ENCODE data around the gene RXRA.

Gene RXRA

GRCh38 chr9:134420974-134421432, 94.7 kb downstream of the RXRA start:
- no peak for DNase-seq

DNA sequence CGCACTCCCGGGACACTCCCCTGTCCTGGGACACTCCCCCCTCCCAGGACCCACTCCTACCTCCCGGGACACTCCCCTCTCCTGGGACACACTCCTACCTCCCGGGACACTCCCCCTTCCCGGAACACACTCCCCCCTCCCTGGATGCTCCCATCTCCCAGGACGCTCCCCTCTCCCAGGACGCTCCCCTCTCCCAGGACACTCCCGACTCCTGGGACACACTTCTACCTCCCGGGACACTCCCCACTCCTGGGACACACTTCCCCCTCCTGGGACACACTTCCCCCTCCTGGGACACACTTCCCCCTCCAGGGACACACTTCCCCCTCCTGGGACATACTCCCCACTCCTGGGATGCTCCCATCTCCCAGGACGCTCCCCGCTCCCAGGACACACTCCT, 95.6 kb downstream of the RXRA start:
- DNase-seq: no peak

- DNase-seq: no peak
Measured at GRCh38 chr9:134422301-134423090, 96.2 kb downstream of the RXRA start.

DNA sequence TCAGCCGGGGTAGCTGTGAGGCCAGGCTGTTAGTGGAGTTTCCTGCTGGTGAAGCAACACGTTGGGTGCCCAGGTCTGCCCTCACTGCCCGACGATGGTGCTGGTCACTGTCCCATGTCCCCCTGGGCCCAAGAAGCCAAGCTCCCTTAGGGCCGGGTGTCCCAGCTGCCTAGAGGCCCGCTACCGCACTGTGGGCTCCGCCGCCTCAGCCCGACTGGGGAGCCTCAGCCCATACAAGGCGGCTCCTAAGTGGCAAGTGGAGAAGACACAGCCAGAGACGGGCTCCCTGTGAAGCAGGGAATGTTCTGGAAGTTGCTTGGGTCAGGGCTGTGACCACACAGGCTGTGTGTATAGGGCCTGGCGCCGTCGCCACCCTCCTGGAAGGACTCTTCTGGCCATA, 96.9 kb downstream of the RXRA start:
- no peak for DNase-seq

GRCh38 chr9:134423749-134424148, 97.5 kb downstream of the RXRA start:
- DNase-seq: no peak

DNA sequence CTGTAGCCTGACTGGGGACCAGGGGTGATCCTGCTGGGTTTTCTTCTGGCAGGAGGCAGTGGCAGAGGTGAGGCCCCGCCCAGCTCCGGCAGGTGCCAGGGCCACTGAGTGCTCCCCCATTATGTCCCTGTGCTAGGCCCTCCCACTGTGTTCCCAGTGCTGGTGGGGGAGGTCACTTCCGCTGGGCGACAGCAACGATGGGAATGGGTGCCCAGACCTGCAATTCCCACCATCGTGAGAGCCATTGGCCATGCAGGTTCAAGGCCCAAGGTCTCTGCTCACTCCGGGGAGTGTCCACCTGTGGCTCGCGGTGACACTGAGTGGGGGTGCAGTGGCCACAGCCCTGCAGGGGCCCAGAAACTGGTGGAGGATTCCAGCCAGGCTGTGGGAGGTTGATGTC, 98.6 kb downstream of the RXRA start:
- DNase-seq: no peak

- no peak for DNase-seq
Measured at GRCh38 chr9:134425401-134425800, 99.1 kb downstream of the RXRA start.

DNA sequence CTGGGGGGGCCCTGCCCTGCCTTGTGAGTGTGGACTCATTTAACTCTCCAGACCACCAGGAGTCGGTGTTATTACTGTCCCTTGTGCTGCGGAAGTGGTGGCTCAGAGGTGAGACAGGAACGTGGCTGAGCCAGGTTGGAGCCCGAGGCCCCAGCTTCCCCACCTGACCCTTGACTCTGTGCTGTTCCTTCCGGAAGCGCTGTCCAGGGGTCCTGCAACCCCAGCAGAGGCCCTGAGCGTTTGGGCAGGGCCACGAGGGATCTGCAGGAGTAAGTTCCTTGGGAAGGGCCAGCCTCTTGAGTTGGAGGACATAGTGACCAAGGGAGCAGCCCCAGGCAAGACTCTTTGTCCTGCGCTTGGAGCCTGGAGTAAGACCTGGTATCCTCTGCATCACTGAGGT, 99.6 kb downstream of the RXRA start:
- no peak for DNase-seq

- DNase-seq: no peak
Measured at GRCh38 chr9:134426436-134426835, 100.2 kb downstream of the RXRA start.

DNA sequence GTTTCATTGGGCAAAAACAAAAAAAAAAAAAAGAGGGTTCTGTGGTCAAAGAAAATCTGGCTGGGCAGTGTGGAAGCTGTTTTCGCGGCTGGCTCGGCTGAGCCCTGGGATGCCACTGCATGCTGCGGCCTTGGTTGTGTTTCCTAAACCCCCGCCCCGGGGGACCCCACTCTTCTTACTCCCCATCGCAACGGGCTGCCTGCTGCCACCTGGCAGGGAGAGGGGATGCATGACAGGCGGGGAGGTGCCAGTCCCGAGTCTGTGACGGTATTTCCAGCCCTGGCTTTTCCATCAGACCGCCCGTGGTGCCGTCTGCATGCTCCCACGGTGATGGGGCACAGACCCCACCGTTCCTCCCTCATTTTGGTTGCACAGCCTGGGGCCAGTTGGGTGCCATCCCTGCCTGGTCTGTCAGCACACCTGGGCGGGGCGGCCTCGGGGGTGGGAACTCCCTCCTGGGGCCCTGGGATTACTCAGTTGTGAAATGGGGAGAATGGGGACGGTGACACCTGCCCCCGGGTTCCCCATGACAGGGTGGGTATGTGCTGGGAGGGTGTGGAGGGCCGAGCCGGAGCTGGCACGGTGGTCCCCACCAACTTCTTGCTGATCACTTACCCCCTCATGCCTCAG, 101.0 kb downstream of the RXRA start:
- DNase-seq: no peak

- no peak for DNase-seq
Measured at GRCh38 chr9:134428559-134428958, 102.3 kb downstream of the RXRA start.

GRCh38 chr9:134429007-134429406, 102.8 kb downstream of the RXRA start:
- DNase-seq: no peak

DNA sequence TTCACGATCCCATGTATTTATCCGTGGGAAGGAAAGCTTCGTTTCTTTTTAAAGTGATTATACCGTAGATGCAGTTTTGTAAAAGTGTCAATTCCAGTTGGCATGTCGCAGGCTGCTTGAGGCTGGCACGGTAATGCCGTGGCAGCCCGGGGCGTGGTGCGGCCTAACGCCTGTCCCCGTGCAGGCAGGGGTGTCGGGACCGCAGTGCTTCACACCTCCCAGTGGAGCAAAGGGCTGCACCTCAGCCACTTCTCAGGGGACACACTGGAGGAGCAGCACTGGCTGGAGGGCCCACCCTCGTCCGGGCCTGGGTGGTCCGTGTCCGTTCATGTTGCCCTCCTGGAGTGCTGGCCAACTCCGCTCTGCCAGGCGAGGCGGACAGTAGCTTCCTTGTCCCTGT, 103.2 kb downstream of the RXRA start:
- no peak for DNase-seq

DNA sequence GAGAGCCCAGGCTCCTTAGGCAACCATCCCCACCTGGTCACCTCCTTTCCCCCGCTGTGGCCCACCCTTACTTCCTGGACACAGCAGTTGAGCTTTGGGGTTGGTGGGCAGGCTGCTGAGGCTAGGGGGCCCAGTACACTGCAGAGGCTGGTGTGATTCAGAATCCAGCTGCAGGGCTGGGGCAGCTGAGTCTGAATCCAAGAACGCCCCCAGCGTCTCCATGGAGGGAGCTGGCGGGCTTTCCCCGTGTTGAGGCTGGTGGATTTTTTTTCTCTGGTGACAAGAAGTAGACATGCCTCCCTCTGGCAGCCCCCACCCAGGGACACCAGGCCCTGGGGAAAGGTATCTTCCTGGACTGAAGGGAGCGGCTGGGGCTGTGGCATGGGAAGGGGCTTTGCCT, 104.8 kb downstream of the RXRA start:
- no peak for DNase-seq

DNA sequence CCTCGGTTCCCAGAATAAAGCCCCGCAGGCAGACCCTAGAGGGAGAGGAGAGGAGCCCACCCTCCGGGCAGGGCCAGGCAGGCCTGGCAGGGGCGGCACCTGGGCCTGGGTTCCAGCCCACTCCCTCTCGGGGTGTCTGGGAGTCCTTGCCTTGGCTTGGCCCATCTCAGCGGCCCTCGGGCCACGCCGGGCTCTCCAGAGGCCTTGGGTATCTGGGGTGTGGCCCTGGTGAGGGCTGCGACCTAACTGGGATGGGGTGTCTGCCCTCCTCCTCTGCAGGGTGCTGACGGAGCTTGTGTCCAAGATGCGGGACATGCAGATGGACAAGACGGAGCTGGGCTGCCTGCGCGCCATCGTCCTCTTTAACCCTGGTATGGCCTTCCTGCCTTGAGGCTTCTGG, 105.4 kb downstream of the RXRA start:
- DNase-seq: no peak

DNA sequence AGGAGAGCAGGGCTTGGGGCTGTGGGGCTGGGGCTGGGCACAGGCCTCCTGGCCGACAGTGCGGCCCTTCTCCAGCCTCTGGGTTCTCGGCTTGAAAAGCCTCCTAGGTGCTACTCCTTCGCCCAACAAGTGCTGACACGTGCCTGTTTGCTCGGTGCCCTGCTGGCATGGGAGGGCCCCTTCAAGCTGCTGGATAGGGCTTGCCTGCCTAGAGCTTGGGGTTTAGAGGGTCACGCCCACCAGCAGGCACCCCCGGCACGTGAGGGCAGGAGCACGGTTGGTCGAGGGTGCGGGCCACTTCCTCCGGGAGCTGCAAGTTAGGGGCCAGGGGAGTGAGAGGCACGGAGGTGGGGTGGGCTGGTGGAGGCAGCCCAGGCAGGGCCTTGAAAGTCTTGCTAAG, 106.2 kb downstream of the RXRA start:
- DNase-seq: no peak

- DNase-seq: no peak
Measured at GRCh38 chr9:134433101-134433500, 106.8 kb downstream of the RXRA start.

GRCh38 chr9:134433909-134434882, 107.9 kb downstream of the RXRA start:
- no peak for DNase-seq

DNA sequence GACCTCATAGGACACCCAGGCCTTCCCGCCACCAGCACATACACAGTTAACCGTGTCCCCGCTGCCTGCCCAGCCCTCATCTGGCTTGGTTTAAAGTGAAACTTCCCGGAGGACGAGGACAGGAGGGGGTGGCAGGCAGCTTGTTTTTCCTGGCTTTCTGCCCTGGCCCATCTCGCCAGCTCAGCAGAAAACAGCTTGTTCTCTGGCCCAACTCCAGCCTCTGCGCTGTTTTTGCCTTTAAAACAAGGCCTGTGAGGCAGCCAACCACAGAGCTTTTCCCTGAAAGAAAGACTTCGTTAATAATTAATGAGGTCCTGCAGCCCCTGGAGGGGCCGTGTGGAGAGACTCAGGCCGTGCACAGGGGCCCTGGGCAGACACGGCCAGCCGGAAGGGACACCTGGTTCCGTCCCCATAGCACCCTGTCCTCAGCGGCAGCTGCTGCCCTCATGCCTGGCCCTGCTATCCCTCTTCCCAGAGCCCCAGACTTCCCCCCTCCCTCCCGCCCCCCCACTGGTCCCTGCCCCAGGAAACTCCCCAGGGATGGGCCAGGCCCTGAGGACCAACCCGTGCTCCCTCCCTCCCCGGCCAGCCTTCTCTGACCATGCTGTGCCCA, 108.7 kb downstream of the RXRA start:
- no peak for DNase-seq

- no peak for DNase-seq
Measured at GRCh38 chr9:134435550-134436378, 109.5 kb downstream of the RXRA start.

DNA sequence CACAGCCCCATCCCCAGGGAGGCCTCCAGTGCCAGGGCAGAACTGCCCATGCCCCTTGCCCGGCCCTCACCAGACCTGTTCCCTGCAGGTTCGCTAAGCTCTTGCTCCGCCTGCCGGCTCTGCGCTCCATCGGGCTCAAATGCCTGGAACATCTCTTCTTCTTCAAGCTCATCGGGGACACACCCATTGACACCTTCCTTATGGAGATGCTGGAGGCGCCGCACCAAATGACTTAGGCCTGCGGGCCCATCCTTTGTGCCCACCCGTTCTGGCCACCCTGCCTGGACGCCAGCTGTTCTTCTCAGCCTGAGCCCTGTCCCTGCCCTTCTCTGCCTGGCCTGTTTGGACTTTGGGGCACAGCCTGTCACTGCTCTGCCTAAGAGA, 110.1 kb downstream of the RXRA start:
- DNase-seq: no peak

DNA sequence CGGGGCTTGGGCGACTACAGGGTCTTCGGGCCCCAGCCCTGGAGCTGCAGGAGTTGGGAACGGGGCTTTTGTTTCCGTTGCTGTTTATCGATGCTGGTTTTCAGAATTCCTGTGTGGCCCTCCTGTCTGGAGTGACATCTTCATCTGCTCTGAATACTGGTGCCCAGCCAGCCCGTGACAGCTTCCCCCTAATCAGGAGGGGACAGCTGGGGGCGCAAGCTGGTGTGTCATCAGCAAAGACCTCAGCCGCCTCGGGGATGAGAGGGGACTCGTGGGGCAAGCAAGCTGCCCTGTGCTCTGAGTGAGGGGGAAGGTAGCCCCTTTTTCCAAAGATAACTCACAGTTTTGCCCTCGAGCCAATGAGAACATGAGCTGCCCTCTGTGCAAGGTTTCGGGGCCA, 110.7 kb downstream of the RXRA start:
- DNase-seq: no peak

Measured in NCI-H187 treated with DMSO at 0.1 percent for 48 hours (cell line).